OCI-LY3 (cell line): Measurements from ENCODE around the gene LRFN5.

Experiments
- CTCF ChIP-seq: fragments of 200-600, 300-600 bp; sonication (generic); IDR thresholded peaks from 2 replicates; pipeline ENCODE4 v1.5.1; 2014; ENCODE audit warnings: antibody characterized with exemption, low read length, low read depth
- EZH2phosphoT487 ChIP-seq: fragments of 200-600 bp; shearing (Covaris generic); IDR thresholded peaks from 2 replicates; pipeline ENCODE4 v1.6.1; 2018; ENCODE audit warnings: antibody characterized with exemption, mixed run types, low read depth

GRCh38 chr14:41824441-41824840 is 217.8 kb downstream of the LRFN5 start:
- peak; percentile 26 for TF ChIP-seq CTCF
- no peak for TF ChIP-seq EZH2phosphoT487
